Dedifferentiated amniotic fluid mesenchymal stem cell (primary cell): ENCODE results near the gene BUD13.

ENCODE experiments used
- DNase-seq: peaks from one replicate; pipeline ENCODE4 v3.0.0-alpha.2; 2016; ENCODE audit errors: extremely low spot score

The BUD13 gene

DNA sequence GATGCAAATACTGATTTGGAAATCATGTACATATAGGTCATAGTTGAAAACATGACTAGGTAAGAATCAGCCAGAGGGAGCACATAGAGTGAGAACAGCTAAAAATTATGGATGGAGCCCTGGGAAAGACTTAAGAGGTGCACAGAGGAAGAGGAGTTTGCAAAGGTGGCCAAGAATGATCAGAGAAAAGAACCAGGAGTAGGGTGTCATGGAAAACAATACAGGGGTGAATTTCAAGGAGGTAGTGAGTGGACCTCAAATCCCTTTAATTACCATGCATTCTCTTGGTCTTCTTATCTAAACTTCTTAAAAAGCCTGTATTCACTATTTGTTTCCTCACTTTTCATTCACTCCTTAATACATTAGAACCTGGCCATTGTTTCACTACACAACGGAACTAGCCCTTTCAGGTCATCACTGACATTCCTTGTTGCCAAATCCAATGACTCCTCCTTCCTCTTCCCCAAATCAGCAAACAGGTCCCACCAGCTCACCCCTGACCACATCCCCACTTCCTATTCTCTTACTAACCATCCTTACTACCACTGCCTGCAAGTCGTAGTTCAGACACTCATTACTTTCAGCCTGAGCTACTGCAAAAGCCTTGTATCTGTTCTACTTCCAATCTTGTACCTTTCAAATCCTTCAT is 22.6 kb downstream of the BUD13 start:
- no peak for DNase-seq

DNA sequence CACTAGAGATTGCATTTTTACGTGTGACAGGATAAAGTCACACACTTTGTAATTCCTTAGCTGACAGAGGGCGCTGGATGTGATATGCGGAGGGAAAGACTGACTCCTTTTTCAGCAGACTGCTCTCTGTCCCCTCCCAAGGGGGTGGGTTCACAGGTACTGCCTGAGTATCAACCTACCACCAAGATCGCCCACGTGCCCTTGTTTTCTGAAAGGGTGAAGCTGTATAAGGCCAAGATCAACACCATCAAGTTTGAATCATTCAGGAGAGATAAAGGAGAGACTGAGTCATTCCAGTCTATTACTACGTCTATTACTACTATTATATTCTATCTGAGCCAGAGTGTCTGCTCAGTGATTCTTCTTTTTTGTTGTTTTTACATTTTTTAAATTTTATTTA is 30.7 kb downstream of the BUD13 start:
- DNase-seq: no peak

DNA sequence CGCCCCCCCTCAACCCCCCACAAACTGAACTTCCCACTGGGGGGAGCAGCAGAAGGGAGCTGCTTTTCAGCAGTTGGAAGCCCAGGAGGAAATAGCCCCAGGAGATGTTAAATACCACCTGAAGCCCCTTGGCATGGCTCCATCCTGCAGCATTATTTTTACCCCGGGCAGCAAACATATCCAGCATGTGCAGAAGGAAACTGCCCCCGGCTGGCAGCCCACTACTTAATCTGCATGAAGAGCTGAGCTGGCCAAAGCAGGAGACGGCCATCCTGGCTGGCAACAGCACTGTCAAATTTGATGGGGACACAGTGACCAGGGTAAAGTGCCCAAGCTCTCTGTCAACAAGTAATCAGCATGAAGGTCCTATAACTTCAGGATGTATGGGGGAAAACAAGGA is 32.0 kb downstream of the BUD13 start:
- no peak for DNase-seq

DNA sequence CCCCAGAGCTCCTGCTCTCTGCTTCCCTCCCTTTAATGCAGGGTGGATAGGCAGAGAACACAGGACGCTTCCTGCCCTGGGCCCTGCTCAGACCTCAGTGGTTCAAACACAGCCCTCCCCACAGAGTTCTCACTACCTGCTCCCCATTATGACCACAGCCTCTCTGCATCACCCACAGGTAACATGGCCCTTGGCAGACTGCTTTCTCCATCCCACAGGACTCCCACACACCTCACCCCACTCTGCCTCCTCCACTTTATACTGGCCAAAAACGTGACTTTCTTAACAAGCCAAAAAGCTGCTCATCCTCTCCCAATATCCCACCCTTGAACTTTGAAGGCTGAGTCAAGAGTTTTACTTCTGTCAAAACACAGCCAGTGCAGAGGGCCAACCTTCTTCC is 33.8 kb downstream of the BUD13 start:
- no peak for DNase-seq

DNA sequence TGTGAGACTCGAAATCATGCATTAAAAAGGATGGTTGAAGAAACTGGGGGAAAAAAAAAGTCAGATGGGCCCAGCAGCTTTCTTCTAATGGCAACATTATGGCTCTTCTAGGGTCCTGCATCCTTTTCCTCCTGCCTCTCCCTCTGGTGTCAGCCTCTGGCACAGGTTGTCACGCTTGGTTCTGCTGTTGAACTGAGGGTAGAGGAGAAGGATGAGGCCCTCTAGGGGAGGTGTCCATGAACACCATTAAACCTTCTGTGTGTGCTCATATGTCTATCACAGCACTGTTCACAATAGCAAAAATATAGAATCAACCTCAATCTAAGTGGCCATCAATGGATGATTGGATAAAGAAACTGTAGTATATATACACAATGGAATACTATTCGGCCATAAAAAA is 36.0 kb downstream of the BUD13 start:
- DNase-seq: no peak

DNA sequence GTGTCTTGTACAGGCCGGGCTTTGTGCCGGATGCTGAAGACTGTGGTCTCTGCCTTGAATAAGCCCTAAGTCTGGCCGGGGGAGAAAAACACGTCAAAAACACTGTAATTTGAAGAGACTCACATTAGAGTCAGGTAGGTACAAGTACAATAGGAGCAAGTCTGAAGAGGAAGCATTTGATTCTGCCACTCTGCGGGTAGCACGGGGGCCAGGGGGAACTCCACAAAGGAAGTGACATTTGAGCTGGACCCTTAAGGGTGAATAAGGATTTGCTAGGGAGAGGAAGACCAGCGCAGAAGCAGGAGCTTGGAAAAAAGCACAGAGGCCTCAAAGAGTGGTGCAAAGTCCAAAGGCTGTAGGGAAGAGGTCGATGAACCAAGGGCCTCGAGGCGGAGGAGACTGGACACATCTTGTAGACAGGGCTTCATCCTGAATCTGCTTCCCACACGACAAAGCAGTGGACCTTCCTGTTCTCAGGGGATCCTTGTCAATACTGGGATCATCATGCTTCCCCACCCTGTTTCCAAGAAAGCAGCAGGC is 38.7 kb downstream of the BUD13 start:
- DNase-seq: no peak

DNA sequence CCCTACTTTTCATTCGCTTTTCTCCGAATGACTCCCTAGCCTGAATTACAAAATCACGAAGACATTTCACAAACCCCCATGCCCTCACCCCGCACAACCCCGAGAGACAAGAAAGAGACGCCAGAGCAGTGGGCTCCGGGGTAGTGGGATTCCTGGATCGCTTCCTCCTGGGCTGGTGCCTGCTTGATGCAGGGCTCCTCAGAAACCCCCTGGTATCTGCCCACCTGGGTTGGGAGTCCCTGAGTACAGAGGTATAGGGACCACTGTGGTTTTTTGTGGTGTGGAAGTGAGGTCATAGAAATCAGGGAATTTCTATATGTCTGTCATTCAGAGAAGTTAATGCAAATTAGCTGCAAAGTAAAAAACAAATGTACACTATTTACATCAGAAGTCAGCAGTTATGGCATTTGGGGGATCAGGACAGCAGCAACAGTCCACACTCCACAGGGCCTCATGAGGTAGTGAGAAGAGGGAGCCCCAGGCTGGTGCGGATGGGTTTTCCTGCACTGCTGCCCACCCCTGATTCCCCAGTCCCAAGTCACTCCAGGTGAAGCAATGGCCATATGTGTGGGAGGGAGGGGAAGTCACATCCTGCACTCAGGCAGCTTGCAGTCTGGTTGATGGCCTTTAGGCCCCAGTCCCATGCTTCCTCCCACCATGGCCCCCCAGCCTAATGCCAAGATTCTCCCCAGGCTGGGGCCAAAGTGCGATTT is 39.6 kb downstream of the BUD13 start:
- no peak for DNase-seq

DNA sequence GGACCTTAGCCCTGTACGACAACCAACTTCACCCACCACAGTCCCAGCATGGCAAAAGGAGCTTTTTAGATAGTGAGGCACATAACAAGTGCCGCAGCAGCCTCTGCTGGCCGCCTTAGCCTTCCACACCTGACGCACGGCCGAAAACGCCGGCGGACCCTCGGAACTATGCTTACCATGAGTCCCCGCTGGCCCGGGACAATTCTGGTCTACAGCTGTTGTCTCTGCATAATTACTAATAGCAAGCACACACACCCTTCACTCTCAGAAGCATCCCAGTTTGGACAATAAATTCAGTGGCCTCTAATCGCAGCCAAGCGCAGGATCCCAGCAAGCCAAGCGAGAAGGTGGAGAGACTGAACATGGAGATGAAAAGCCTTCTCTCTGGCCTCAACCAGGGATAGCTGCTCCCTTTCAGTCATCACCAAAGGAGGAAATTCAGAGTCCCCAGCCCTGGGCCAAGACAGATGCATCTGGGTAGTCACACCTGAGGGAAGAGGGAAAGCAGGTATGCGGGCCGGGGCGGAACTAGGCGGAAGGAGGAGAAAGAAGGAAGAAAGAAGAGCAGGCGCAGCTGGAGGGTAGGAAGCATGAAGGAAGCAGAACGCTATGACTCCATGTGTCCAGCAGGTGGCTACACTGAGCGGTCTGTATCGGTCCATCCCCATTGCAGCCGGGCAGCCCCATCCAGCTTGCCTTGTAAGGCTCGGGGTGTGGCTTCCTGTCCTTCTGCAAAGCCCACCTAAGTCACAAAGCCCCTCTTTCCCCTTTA is 40.3 kb downstream of the BUD13 start:
- DNase-seq: peak; percentile 56

DNA sequence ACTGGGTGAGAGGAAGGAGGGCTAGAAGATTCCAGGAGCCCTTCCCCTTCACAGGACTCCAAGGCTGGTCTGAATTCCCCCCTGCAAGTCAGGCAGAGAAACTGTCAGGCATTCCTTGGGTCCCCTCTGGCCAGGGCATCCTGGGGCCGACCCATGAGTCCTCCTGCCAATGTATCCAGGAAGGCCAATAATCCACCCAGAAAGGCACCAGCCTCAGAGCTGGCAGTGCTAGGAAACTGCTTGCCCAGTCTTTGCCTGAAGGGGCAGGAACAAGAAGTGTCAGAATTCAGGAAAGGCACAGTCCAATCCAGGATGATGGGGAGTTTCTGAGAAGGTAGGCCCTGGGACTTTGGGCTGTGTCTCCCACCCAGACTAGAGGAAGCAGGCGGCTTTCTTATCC is 41.0 kb downstream of the BUD13 start:
- DNase-seq: no peak

DNA sequence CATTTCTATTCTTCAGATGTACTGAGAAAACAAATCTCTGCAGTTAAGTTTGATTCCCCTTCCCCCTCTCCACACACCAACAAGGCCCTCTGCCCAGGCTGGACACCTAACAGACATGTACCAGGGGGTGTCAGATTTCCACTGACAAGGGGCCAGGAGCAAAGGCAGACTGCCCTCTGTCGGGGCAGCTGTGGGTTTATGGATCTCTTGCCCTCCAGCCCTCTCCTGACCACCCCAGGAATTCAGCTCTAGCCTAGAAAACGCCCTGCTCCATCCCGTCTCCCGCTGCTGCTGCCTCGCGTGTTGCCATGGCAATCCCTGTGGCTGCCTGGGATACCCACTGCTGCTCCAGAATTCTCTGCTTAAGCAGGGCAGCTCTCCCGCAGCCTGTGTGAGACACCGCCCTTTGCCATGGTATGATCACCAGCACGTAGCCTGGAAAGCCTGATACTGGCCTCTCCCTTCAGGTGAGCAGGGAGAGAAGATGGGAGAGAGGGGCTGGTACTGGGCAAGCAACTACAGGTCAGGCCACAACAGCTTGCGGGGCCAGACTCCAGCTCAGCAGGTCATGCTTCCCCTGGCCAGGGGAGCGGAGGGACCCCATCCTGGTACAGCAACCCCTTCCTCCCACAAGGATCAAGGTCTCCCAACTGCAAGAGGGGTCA is 41.6 kb downstream of the BUD13 start:
- DNase-seq: no peak

DNA sequence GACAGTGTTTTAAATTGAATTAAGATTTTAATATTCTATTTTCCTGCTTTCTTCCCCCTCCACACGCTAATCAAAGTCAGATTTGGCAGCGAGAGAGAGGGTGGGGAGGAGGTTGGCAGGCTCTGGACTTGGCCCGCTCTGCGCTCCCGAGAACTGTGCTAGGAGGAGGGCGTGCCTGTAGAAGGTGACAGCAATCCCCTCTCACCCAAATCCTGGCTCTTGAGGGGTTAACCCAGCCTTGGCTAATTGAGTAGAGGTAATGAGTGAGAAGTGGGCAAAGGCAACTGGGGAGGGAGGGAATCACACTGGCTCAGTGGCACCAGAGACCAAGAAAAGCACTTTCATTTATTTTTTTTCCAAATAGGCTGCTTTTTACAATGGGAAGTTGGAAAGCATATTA is 42.2 kb downstream of the BUD13 start:
- no peak for DNase-seq

DNA sequence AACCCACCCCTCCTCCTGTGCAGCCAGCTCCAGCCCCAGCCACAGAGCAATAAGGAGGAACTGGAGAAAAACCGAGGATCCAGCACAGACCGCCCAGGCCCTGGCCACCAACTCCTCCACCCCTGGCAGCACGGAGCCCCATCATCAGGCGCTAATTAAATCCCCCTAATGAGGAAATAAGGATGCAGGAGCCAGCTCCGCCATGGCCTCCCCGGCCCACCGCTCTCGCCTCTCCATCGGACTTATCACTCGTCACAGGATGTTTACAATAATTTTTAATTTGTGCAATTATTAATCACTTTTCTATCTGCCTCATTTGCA is 42.6 kb downstream of the BUD13 start:
- DNase-seq: no peak

DNA sequence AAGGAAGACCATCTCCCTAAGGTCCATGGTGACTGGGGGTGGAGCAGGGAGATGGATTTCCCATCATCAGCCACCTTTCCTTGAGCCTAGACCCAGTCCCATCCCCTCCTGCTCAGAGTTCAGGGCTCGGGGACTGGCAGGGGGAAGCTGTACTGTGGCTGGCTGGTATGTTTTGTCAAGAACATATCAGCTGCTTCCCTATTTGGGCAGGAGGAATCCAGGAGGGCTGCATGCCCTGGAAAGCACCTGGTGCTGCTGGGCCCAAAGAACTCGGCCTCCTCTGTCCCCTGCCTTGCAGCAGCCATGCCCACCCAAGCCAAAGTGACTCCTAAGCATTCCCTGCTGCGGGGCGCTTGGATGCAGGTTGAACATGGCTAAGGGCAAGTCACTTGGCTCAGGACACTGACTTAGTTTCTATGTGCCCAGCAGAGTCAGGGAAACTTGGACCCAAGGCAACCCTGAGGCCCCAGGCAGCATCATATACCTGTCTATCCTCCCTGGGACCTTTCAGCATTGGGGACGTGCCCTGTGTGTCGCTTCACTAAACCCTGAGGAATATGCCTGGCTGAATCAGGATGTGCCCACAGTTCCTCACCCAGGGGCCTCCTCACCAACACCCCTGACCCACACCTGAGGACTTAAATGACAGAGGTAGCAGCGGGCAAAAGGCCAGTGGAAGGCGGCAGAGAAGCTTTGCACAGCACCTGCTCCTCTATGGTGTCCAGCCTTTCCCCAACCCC is 43.1 kb downstream of the BUD13 start:
- DNase-seq: no peak

DNA sequence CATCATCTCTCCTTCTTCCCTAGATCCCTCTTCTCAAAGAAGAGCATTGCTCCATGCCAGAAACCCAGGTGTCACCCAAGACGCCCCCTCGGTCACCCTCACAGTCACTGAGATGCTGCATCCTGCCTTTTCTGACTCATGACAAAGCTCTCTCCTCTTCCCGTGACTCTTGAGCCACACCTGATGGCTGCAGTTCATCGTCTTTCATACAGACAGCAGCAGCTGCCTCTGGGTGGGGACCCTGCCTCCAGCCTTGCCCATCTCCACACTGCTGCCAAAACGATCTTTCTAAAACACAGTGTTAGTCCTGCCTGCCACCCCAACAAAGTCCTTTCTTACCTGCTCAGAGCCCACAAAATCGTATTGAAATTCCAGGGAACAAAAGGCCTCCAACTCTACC is 44.8 kb downstream of the BUD13 start:
- DNase-seq: no peak

DNA sequence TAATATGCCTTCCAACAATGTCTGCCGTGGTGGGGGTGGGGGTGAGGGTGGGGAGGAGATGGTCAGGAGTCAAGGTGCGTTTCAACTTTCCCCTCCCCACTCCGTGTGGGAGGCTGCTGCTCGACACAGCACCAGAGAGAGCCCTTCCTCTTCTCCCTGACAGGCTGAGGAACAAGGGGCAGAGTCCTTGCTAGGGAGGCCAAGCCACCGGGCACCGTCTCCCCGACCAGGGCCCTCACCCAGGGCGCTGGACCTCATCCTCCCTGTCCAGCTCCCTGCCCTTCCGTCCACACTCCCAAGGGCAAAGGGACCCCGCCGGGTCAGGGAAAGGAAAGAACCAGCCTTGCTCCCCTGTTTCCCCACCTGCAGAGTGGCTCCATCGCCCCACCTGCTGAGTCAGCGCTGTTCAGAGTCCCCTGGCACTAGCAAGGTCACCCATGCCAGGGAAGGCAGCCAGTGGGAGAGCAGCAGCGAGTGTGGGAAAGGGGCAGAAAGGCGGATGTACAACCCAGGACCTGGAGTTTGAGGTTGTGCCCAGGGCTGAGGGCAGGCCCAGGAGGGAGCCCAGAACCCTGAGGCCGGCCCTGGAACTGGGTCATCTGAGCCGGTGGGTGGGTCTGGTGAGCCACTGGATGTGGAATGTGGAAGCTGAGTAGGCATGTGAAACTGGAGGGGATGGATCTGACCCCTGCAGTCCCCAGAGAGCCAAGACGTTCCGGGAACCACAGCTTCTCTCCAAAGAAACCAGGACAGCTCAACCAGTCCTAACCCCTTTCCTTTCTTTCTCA is 47.2 kb downstream of the BUD13 start:
- peak; percentile 66 for DNase-seq

DNA sequence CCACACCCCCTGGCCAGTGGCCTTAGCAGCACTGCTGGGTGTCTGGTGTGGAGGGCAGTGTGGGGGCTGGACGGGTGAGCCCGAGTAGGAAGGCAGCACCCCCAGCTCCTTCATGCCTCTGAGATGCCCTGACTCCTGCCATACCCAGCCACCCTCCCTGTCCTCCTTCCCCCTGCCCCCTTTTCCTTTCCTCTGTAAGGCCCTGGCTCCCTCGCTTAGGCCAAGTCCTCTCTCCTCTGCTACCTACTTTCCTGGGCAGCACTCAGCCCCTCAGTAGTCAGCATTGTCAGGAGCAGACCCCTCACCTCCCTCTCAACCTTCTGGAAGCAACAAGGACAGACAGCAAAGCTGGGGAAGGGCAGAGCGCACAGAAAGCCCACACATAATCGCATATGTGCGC is 48.0 kb downstream of the BUD13 start:
- no peak for DNase-seq

DNA sequence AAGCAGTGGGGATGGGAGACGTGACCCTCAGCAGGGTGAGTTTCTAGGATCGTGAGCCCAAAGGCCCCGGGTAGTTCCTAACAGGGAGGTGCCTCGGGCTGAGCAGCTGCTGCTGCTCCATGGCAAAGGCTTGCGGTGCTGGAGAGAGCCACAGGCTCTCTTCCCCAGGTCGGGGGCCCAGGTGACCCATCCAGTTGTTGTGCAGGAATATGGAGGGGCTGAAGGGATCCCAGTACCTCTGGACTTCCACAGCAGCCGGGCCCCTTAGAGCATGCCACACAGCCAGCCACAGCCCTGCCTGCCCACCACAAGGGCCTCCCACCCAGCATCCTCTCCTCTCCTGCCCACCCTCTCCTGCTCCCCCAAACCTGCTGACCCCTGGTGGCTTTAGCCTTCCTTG is 49.3 kb downstream of the BUD13 start:
- DNase-seq: no peak

DNA sequence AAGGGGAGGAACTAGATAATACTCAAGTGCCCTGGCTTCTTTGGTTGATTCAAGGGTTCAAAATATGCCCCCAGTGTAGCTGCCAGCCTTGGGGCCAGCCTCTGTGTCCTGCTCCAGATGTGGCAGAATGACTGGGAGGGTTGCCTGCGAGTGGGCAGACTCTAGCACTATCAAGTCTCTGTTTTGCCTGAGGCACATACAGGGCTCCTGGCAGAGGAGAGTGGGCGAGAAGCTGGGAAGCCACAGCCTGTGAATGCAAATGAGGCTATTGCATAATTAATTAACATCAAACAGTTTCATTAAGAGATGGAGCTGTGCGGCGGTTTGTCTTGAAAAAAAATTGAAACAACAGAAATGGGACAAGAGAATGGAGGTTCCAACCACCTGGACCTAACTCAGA is 50.8 kb downstream of the BUD13 start:
- DNase-seq: no peak

DNA sequence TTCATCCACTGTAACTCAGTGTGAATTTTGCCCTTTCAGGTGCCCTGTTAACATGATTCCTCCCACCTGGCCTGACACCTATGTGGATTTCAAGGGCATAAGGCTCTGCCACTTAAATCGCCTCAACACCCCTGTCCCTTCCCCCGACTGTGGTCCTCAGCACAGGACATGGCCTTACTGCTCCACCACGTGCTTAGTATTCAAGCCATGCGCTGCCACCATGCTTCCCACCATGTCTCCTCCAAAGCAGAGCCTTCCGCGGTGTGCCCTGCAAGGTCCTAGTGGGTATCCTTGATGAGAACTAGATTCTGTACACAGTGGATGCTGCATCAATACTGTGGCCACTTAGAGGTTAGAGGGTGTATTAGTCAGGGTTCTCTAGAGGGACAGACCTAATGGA is 51.9 kb downstream of the BUD13 start:
- no peak for DNase-seq

DNA sequence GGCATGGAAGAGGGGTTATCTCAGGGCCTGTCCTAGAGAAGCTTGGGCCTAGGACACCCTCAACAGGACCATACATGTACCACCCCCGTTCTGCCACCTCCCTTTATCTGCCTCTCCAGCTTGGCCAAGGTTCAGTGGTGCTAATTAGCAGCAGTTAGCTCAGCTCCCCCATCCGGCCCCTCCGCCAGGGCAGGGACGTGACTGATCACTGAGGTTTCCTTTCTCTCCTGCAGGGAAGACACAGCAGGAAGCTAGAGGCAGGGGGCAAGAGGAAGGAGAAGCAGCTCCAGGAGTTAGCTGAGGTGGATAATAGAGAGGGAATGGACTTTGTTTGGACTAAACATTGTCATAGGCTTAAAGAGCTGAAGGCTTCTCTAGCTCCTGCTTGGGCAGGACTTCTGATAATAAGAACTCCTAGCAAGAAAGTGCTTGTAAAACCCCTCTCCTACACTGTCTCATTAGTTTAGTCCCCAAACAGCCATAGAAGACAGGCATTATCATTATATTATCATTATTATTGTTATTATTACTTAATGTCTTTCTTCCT is 53.8 kb downstream of the BUD13 start:
- DNase-seq: no peak

DNA sequence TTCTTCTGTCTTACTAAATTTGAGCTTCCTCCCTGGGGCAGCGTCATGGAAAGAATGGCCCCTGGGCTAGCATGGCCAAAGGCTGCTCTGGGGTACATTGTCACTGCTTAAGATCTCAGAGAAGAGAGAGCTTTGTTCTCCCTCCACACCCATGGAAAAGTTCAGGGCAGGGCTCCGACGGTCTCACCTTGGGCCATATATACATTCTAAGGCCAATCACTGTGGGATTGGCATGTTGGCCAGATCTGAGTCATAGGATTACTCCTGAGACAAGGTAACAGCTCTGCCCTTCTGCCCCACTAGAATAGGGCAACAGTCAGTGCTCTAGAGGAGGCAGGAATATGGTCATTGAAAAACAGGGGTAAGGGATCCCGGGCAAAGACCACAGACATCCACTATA is 56.2 kb downstream of the BUD13 start:
- no peak for DNase-seq
